HG02943 (cell line): ENCODE results near the gene ADGRG2.
"Not testable (repeated sequence)": the region's sequence is repeated elsewhere in the genome, so short reads cannot be mapped to it uniquely, and the experiment has no call there.

ENCODE experiments used
- ATAC-seq: cut with Tn5 transposase; IDR thresholded peaks from one replicate; pipeline ENCODE4 v1.9.1; 2021; ENCODE audit warnings: mild to moderate bottlenecking, low read depth, moderate library complexity; ENCODE audit not compliant: unreplicated experiment

Gene ADGRG2

GRCh38 chrX:19086102-19086772, 36.0 kb downstream of the ADGRG2 start:
- no peak for ATAC-seq

GRCh38 chrX:19085666-19086065, 36.6 kb downstream of the ADGRG2 start:
- ATAC-seq = no peak

- no peak for ATAC-seq
These were observed 46.5 kb downstream of the ADGRG2 start for GRCh38 chrX:19075754-19076153.

- no peak for ATAC-seq
These were observed 49.9 kb downstream of the ADGRG2 start for GRCh38 chrX:19072372-19072771.

- no peak for ATAC-seq
These were observed 51.7 kb downstream of the ADGRG2 start for GRCh38 chrX:19070555-19070994.

GRCh38 chrX:19066987-19067386, 55.3 kb downstream of the ADGRG2 start:
- ATAC-seq = not testable (repeated sequence)

GRCh38 chrX:19065535-19065934, 56.7 kb downstream of the ADGRG2 start:
- ATAC-seq = no peak

GRCh38 chrX:19064175-19064574, 58.1 kb downstream of the ADGRG2 start:
- ATAC-seq = no peak

GRCh38 chrX:19063030-19063429, 59.2 kb downstream of the ADGRG2 start:
- ATAC-seq = no peak

- no peak for ATAC-seq
These were observed 63.2 kb downstream of the ADGRG2 start for GRCh38 chrX:19059067-19059466.

GRCh38 chrX:19057856-19058255, 64.4 kb downstream of the ADGRG2 start:
- no peak for ATAC-seq

- no peak for ATAC-seq
These were observed 73.2 kb downstream of the ADGRG2 start for GRCh38 chrX:19049110-19049509.

- no peak for ATAC-seq
These were observed 75.7 kb downstream of the ADGRG2 start for GRCh38 chrX:19046343-19047215.

GRCh38 chrX:19040373-19040772, 81.9 kb downstream of the ADGRG2 start:
- ATAC-seq = no peak

GRCh38 chrX:19034025-19034424, 88.2 kb downstream of the ADGRG2 start:
- no peak for ATAC-seq

GRCh38 chrX:19030805-19031204, 91.5 kb downstream of the ADGRG2 start:
- no peak for ATAC-seq

GRCh38 chrX:19028560-19028959, 93.7 kb downstream of the ADGRG2 start:
- no peak for ATAC-seq

GRCh38 chrX:19024366-19024765, 97.9 kb downstream of the ADGRG2 start:
- ATAC-seq = no peak

- no peak for ATAC-seq
These were observed 102.3 kb downstream of the ADGRG2 start for GRCh38 chrX:19019996-19020395.

GRCh38 chrX:19017271-19017670, 105.0 kb downstream of the ADGRG2 start:
- no peak for ATAC-seq

GRCh38 chrX:19016614-19017013, 105.7 kb downstream of the ADGRG2 start:
- ATAC-seq = not testable (repeated sequence)

- ATAC-seq = no peak
These were observed 114.4 kb downstream of the ADGRG2 start for GRCh38 chrX:19007868-19008267.
